H9 (cell line): Measurements from ENCODE around the gene UQCRFS1. TPM values are rescaled to one million over a fixed set of nuclear protein-coding genes. Genes with fewer than 3 reads are reported as not detected.

Experiments used
- DNase-seq: peaks from one replicate; pipeline ENCODE4 v3.0.0-alpha.2; 2017
- H2AFZ ChIP-seq: one replicate; pipeline ENCODE4 v1.6.1; 2013; ENCODE audit warnings: mild to moderate bottlenecking, low read length, control low read depth, moderate library complexity
- H2AK5ac ChIP-seq: 2 replicates; pipeline ENCODE4 v1.6.1; 2013; ENCODE audit warnings: low read length, control low read depth, mixed read lengths; ENCODE audit not compliant: insufficient read length
- H2BK120ac ChIP-seq: one replicate; pipeline ENCODE4 v1.6.1; 2013; ENCODE audit warnings: low read depth, mild to moderate bottlenecking, low read length, control low read depth, inconsistent platforms; ENCODE audit not compliant: poor library complexity, severe bottlenecking
- H2BK12ac ChIP-seq: 2 replicates; pipeline ENCODE4 v1.6.1; 2013; ENCODE audit warnings: low read length, control low read depth, mixed read lengths, low read depth; ENCODE audit not compliant: insufficient read length
- H2BK15ac ChIP-seq: 2 replicates; pipeline ENCODE4 v1.6.1; 2013; ENCODE audit warnings: low read depth, low read length, control low read depth
- H2BK20ac ChIP-seq: one replicate; pipeline ENCODE4 v1.6.1; 2013; ENCODE audit warnings: low read depth, mild to moderate bottlenecking, low read length, control low read depth, inconsistent platforms; ENCODE audit not compliant: poor library complexity, severe bottlenecking
- H2BK5ac ChIP-seq: 2 replicates; pipeline ENCODE4 v1.6.1; 2013; ENCODE audit warnings: low read length, control low read depth, mixed read lengths; ENCODE audit not compliant: insufficient read length
- H3K14ac ChIP-seq: 2 replicates; pipeline ENCODE4 v1.6.1; 2013; ENCODE audit warnings: low read length, control low read depth; ENCODE audit not compliant: insufficient read depth
- H3K18ac ChIP-seq: 2 replicates; pipeline ENCODE4 v1.6.1; 2013; ENCODE audit warnings: low read depth, mild to moderate bottlenecking, mixed read lengths, low read length, control low read depth; ENCODE audit not compliant: insufficient read length
- H3K23ac ChIP-seq: 2 replicates; pipeline ENCODE4 v1.6.1; 2013; ENCODE audit warnings: low read length, control low read depth, mixed read lengths, low read depth; ENCODE audit not compliant: insufficient read length
- H3K23me2 ChIP-seq: 2 replicates; pipeline ENCODE4 v1.6.1; 2013; ENCODE audit warnings: low read depth, mild to moderate bottlenecking, mixed read lengths, low read length, control low read depth; ENCODE audit not compliant: insufficient read length, poor library complexity, severe bottlenecking
- H3K27ac ChIP-seq: 2 replicates; pipeline ENCODE4 v1.5.1; 2013; ENCODE audit warnings: low read length, control low read depth, mixed read lengths, low read depth; ENCODE audit not compliant: insufficient read length
- H3K27me3 ChIP-seq: 2 replicates; pipeline ENCODE4 v1.6.1; 2013; ENCODE audit warnings: low read length, control low read depth, inconsistent platforms; ENCODE audit not compliant: insufficient read depth
- H3K4ac ChIP-seq: 2 replicates; pipeline ENCODE4 v1.6.1; 2013; ENCODE audit warnings: low read depth, mild to moderate bottlenecking, control low read depth, inconsistent platforms, low read length, moderate library complexity
- H3K4me1 ChIP-seq: 2 replicates; pipeline ENCODE4 v1.6.1; 2013; ENCODE audit warnings: low read length, control low read depth, inconsistent platforms; ENCODE audit not compliant: insufficient read depth
- H3K4me2 ChIP-seq: 2 replicates; pipeline ENCODE4 v1.6.1; 2013; ENCODE audit warnings: low read length, control low read depth, mixed read lengths; ENCODE audit not compliant: insufficient read length, insufficient read depth
- H3K56ac ChIP-seq: 2 replicates; pipeline ENCODE4 v1.6.1; 2013; ENCODE audit warnings: low read depth, mild to moderate bottlenecking, mixed read lengths, low read length, control low read depth; ENCODE audit not compliant: insufficient read length
- H3K79me1 ChIP-seq: 2 replicates; pipeline ENCODE4 v1.6.1; 2013; ENCODE audit warnings: low read depth, mild to moderate bottlenecking, moderate library complexity, low read length, control low read depth, inconsistent platforms; ENCODE audit not compliant: insufficient read depth, poor library complexity, severe bottlenecking
- H3K79me2 ChIP-seq: 2 replicates; pipeline ENCODE4 v1.6.1; 2013; ENCODE audit warnings: low read length, control low read depth, inconsistent platforms; ENCODE audit not compliant: insufficient read depth
- H3K9ac ChIP-seq: 2 replicates; pipeline ENCODE4 v1.6.1; 2013; ENCODE audit warnings: low read length, control low read depth, mixed read lengths; ENCODE audit not compliant: insufficient read length; ENCODE audit errors: extremely low read depth
- H3K9me3 ChIP-seq: one replicate; pipeline ENCODE4 v1.6.1; 2013; ENCODE audit warnings: low read depth, low read length, inconsistent platforms; ENCODE audit not compliant: control insufficient read depth
- H3T11ph ChIP-seq: one replicate; pipeline ENCODE4 v1.6.1; 2013; ENCODE audit warnings: mild to moderate bottlenecking, low read length, control low read depth, inconsistent platforms
- H4K20me1 ChIP-seq: one replicate; pipeline ENCODE4 v1.6.1; 2013; ENCODE audit not compliant: control insufficient read depth, insufficient read length, insufficient read depth
- H4K5ac ChIP-seq: 2 replicates; pipeline ENCODE4 v1.6.1; 2013; ENCODE audit warnings: low read depth, mild to moderate bottlenecking, mixed read lengths, low read length, control low read depth; ENCODE audit not compliant: insufficient read length
- H4K8ac ChIP-seq: replicated peaks from 2 replicates; pipeline ENCODE4 v1.6.1; 2013; ENCODE audit warnings: low read length, control low read depth, mixed read lengths, low read depth; ENCODE audit not compliant: insufficient read length
- H4K91ac ChIP-seq: 2 replicates; pipeline ENCODE4 v1.6.1; 2013; ENCODE audit warnings: low read depth, mild to moderate bottlenecking, moderate library complexity, mixed read lengths, low read length, control low read depth; ENCODE audit not compliant: insufficient read length
- H3K27ac Mint-ChIP-seq, 3 experiments: 2 replicates in 2 of 3; 3 replicates in 1 of 3; pipeline ENCODE4 v1.8.0; 2020 to 2021; ENCODE audit warnings: mixed read lengths in 3 of 3, mild to moderate bottlenecking in 1 of 3, moderate library complexity in 1 of 3
- H3K27me3 Mint-ChIP-seq: 2 replicates; pipeline ENCODE4 v1.8.0; 2021; ENCODE audit warnings: low read depth, mild to moderate bottlenecking, moderate library complexity, mixed read lengths
- H3K36me3 Mint-ChIP-seq, 3 experiments: 2 replicates in 2 of 3; 3 replicates in 1 of 3; pipeline ENCODE4 v1.8.0; 2020 to 2021; ENCODE audit warnings: low read depth in 3 of 3, mixed read lengths in 3 of 3; ENCODE audit not compliant: insufficient read depth in 1 of 3
- H3K4me1 Mint-ChIP-seq, 2 experiments: 2 replicates each; pipeline ENCODE4 v1.8.0; 2020; ENCODE audit warnings: mixed read lengths in 2 of 2
- H3K4me3 Mint-ChIP-seq, 2 experiments: 2 replicates in 1 of 2; 3 replicates in 1 of 2; pipeline ENCODE4 v1.8.0; 2020 to 2021; ENCODE audit warnings: mild to moderate bottlenecking in 2 of 2, mixed read lengths in 2 of 2, moderate library complexity in 1 of 2
- H3K9me3 Mint-ChIP-seq, 2 experiments: 2 replicates in 1 of 2; 3 replicates in 1 of 2; pipeline ENCODE4 v1.8.0; 2020; ENCODE audit warnings: mild to moderate bottlenecking in 2 of 2, mixed read lengths in 2 of 2, moderate library complexity in 1 of 2
- WGBS: extraction: QIAGEN DNeasy Blood & Tissue Kit; methylation state at CpG from one replicate; pipeline ENCODE4 v1.1.7; 2013; ENCODE audit warnings: missing lambda C conversion rate, low lambda C conversion rate, mixed read lengths; ENCODE audit not compliant: insufficient read length; ENCODE audit errors: extremely low coverage; 5-methylcytosine and 5-hydroxymethylcytosine counted together
- long read RNA-seq: library from polyadenylated mRNA; unstranded; transcript quantifications from one replicate; pipeline ENCODE4 v2.0.0, GENCODE V29; 2020
- total RNA-seq: library from RNA; stranded (reverse); gene quantifications from 2 replicates; pipeline ENCODE4 v1.2.1, GENCODE V29; 2021
- TF ChIP-seq, protein P1 (sequence below): fragments of 200-600 bp; sonication (generic); conservative IDR thresholded peaks from 3 replicates; pipeline ENCODE4 v1.8.0; 2021; ENCODE audit warnings: antibody characterized with exemption, mild to moderate bottlenecking

The UQCRFS1 gene
- 46.1 and 46.4 TPM in 2 replicates for total RNA-seq
- long read RNA-seq, transcript UQCRFS1-201 (2 exons, 3,475 nt): major isoform, 736 of 739 reads
- long read RNA-seq, partial matches to known transcripts: 2 of 739 reads
- long read RNA-seq, other reads (novel, unspliced or antisense): 1 of 739 reads

DNA sequence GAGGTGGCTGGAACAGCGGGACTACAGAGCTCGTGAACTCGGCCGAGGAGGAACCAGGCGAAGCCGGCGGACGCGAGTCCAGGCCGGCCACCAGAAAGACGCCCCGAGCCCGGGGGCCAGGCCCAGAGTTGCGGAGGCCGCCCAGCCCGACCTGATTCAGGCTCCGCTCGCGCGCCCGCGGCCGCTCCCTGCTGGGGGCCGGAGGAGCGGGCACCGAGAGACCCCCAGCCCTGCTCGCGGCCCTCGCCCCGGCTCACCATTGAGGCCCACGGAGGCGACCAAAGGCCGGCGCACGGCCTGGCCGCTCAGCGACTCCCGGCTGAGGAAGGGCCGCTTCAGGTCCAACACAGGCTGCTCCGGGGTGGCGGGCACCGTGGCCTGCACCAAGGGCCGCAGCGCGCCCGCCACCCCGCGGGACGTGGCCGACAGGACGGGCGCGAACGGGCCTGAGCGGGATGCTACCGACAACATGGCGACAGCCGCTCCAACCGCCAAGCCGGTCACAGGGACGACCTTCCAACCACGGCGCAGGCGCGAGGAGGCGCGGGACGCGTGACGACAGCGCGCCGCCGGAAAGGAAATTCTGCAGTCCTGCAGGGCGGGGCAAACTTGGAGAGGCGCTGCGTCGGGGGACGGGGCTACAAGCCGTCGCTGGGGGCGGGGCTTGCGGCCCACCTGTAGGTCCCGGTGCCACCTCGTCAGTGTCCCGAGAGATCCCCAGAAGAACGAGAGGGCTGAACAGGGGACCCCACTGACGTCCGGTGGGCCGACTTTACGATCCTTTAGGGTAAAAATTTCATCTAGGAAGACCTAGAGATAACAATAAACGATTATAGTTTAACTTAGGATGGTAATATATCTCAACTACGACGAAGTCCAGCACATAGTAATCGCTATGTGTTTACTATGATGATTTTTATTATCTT, at the start of gene UQCRFS1:
UQCRFS1 (minus strand) TSS at position 504 of the 926 bp plus-strand sequence; CDS start at position 471, 33 bp downstream.
- Histone ChIP-seq H3K4ac (peak within 1 kb of the TSS; percentile 36), H3K18ac (peak within 1 kb of the TSS; percentile 82), H4K8ac (no peak within 1 kb of the TSS), H4K20me1 (no peaks in the 10 kb centered on the region), H3K79me2 (peaks cover 26% of the 10 kb centered on the region), H3K79me1 (no peaks in the 10 kb centered on the region), H2BK12ac (no peak within 1 kb of the TSS), H3K23me2 (peaks cover 5% of the 10 kb centered on the region), H3K9me3 (no peaks in the 10 kb centered on the region), H3K27me3 (no peaks in the 10 kb centered on the region), H3K14ac (peak within 1 kb of the TSS; percentile 89), H3K23ac (peak within 1 kb of the TSS; percentile 24), H3T11ph (peak within 1 kb of the TSS; percentile 61), H3K4me2 (peak within 1 kb of the TSS; percentile 79), H2BK15ac (no peak within 1 kb of the TSS), H2BK20ac (no peak within 1 kb of the TSS), H2AFZ (no peak within 1 kb of the TSS), H3K9ac (peak within 1 kb of the TSS; percentile 98), H3K27ac (no peak within 1 kb of the TSS), H3K56ac (no peak within 1 kb of the TSS), H2BK5ac (no peak within 1 kb of the TSS), H3K4me1 (no peaks in the 10 kb centered on the region; the same call in 1 of the 2 replicates), H4K91ac (peak within 1 kb of the TSS; percentile 23), H2BK120ac (peak within 1 kb of the TSS; percentile 44), H4K5ac (no peak within 1 kb of the TSS), H2AK5ac (no peak within 1 kb of the TSS)
- Mint-ChIP-seq H3K36me3 (peaks cover 17 to 32% (median 22%) of the 10 kb centered on the region in 3 experiments), H3K4me3 (peak within 1 kb of the TSS; percentile 87 to 97), H3K9me3 (peaks cover 4 to 9% of the 10 kb centered on the region in 2 experiments), H3K27me3 (no peaks in the 10 kb centered on the region; the same call in 1 of the 2 replicates), H3K4me1 (peaks cover 38% of the 10 kb centered on the region in 2 experiments), H3K27ac (peak within 1 kb of the TSS; percentile 87 to 96 (median 93))
- TF ChIP-seq, protein P1, sequence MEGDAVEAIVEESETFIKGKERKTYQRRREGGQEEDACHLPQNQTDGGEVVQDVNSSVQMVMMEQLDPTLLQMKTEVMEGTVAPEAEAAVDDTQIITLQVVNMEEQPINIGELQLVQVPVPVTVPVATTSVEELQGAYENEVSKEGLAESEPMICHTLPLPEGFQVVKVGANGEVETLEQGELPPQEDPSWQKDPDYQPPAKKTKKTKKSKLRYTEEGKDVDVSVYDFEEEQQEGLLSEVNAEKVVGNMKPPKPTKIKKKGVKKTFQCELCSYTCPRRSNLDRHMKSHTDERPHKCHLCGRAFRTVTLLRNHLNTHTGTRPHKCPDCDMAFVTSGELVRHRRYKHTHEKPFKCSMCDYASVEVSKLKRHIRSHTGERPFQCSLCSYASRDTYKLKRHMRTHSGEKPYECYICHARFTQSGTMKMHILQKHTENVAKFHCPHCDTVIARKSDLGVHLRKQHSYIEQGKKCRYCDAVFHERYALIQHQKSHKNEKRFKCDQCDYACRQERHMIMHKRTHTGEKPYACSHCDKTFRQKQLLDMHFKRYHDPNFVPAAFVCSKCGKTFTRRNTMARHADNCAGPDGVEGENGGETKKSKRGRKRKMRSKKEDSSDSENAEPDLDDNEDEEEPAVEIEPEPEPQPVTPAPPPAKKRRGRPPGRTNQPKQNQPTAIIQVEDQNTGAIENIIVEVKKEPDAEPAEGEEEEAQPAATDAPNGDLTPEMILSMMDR: no peak
- DNase-seq: peak; percentile 97
- no CpG with 5 or more reads among the region's 95 CpGs for WGBS
